ENCODE measurements around the gene VMP1. TPM values are rescaled to one million over a fixed set of nuclear protein-coding genes. Genes with fewer than 3 reads are reported as not detected.
A peak's percentile ranks its signal among the peaks of the same experiment; 100 is the strongest.
"Not testable (repeated sequence)": the region's sequence is repeated elsewhere in the genome, so short reads cannot be mapped to it uniquely, and the experiment has no call there.

VMP1 gene
- total RNA-seq, 2 donors from 2014 or later: 344 to 725 TPM

GRCh38 chr17:59778996-59779395 lies 71.5 kb downstream of the VMP1 start:
- peak overlapping the region; percentile 92 to 97 for H3K27ac Mint-ChIP-seq
- no peak for DNase-seq (ENCODE audit: low spot score in 2 of 2)
- ATAC-seq: peak; percentile 16 to 39
- H3K9me3 Mint-ChIP-seq: peaks cover 5% of the 10 kb centered on the region in 2 donors
- peaks cover 30 to 50% of the 10 kb centered on the region in 2 donors for H3K36me3 Mint-ChIP-seq

DNA sequence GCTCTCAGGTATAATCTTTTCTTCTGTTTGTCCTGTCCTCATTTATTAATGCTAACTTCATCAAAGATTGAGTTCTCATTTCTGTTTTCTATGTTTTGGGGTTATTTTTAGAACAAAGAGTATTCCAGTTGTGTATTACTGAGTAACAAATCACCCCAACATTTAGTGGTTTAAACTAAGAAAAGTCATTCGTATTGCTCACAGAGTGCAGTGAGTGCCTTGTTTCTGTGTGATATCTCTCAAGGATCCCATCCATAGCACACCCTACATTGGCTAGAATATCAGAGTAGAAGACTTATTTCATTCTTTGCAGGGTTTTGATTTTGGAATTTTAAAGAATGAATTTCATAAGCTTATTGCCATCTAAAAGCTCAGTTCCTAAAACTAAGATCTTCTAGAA lies 72.1 kb downstream of the VMP1 start:
- DNase-seq (ENCODE audit: low spot score in 2 of 2): no peak
- Mint-ChIP-seq H3K36me3 (peaks cover 30 to 50% of the 10 kb centered on the region in 2 donors), H3K27ac (peak overlapping the region; percentile 92 to 97), H3K9me3 (peaks cover 5% of the 10 kb centered on the region in 2 donors)
- peak; percentile 45 to 61 for ATAC-seq

GRCh38 chr17:59780548-59780947 lies 73.1 kb downstream of the VMP1 start:
- ATAC-seq; H3K9me3 Mint-ChIP-seq; DNase-seq (ENCODE audit: low spot score in 2 of 2): not testable (repeated sequence)
- Mint-ChIP-seq H3K27ac (peak overlapping the region; percentile 89 to 97), H3K36me3 (peaks cover 30 to 47% of the 10 kb centered on the region in 2 donors)

DNA sequence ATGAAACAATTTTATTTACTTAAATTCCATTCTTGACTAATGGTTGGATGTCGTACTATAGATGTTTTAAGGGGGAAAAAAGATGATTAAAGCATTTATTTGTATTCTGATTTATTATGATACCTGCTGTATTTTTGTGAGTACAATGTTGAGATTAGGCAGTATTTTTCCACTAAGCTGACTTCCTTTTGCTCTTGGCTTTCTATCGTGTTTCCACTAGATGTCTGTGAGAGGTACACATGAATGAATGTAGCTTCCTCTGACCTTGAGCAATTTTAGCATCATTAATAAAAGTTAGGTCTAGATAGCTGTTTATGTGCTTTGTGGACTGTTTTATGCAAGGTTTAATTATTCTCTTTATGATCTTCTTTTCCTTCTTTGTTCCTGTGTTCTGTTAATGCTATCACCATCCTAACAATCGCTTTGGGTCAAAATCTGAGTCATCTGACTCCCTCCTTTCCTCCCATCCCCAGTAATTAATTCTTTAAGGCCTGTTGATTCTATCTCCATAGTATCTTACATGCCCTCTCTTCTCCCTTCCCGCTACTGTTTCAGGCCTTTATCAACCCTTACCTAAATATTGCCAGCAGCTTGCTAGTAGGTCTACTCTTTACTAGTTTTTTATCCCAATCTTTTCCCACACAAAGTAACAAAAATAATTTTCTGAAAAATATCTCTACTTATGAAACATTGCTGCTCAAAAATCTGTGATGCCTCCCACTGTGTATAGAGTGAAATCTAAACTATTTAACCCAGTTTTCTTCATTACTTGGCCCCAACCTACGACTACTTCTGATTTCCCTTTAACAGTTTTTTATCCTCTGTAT lies 76.0 kb downstream of the VMP1 start:
- Mint-ChIP-seq H3K9me3 (no peaks in the 10 kb centered on the region), H3K36me3 (peaks cover 19 to 23% of the 10 kb centered on the region in 2 donors), H3K27ac (peak overlapping the region; percentile 99 to 100)
- ATAC-seq (no peak), DNase-seq (ENCODE audit: low spot score in 2 of 2) (no peak)

- Mint-ChIP-seq H3K9me3 (no peaks in the 10 kb centered on the region), H3K27ac (peak overlapping the region; percentile 99 to 100), H3K36me3 (peaks cover 7 to 21% of the 10 kb centered on the region in 2 donors)
- DNase-seq (ENCODE audit: low spot score in 2 of 2) (no peak), ATAC-seq (no peak)
Observed at GRCh38 chr17:59785091-59785799, 77.8 kb downstream of the VMP1 start.

DNA sequence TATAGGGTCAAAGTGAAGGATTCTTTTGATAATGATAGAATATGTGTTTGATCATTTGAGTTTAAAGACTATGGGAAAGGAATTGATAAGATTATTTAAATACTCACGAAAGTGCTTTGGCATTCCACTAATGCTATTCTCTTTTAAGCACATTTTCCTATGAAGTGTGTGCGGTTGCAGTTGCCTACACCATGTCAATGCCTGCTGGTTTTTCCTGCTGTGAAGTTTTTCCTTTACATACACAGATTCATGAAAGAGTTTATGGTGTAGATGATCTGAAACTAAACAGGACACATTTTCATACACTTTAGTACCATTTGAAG lies 78.7 kb downstream of the VMP1 start:
- no peak for ATAC-seq
- Mint-ChIP-seq H3K9me3 (no peaks in the 10 kb centered on the region), H3K36me3 (peaks cover 7 to 28% of the 10 kb centered on the region in 2 donors)

DNA sequence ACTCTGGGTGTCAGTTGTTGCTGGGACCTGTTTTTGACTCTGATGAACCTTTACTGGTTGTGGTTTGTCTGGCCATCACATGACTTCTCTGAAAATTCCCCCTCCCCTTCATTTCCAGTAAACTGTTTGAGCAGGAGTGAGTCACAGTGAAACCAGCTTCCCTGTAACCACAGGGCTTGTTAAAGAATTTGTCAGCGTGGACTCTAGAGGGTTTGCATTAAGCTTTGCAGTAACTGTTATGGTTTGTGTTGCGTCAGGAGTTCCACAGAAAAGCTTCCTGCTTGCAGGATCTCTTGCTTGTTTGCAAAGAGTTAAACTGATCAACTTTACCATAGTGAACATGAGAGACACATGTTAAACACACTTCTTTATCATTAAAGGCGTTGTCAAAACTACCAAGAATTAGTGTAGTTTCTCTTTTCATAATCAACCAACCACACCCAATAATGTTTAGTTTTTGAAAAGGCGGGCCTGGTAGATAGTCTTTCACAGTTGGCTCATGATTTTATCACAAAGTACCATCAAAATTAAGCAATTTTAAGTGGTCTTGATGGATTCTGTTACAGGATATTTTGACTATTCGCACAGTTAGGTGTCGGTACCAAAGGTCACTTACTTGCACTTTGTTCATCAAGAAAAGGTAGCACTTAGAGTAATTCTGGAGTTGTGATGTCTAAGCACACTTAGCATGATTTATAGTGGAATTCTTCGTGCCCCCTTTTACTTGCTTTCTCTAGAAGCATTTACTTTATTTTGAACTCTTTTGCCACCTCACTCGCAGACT lies 79.3 kb downstream of the VMP1 start:
- ATAC-seq (peak; percentile 84 to 90), DNase-seq (ENCODE audit: low spot score in 2 of 2) (peak; percentile 70 to 84)
- peak overlapping the region; percentile 99 to 100 for H3K27ac Mint-ChIP-seq
- peaks cover 9 to 32% of the 10 kb centered on the region in 2 donors for H3K36me3 Mint-ChIP-seq
- peaks cover 0 to 2% of the 10 kb centered on the region in 2 donors for H3K9me3 Mint-ChIP-seq

More for the DNA sequence above, 78.7 kb downstream of the VMP1 start:
- H3K27ac Mint-ChIP-seq: peak overlapping the region; percentile 99 to 100
- peak in 1 of 2 donors; percentile 48 for DNase-seq (ENCODE audit: low spot score in 2 of 2)

GRCh38 chr17:59789849-59790248 lies 82.4 kb downstream of the VMP1 start:
- ATAC-seq: not testable (repeated sequence)

GRCh38 chr17:59790418-59790817 lies 83.0 kb downstream of the VMP1 start:
- peaks cover 4 to 41% of the 10 kb centered on the region in 2 donors for H3K36me3 Mint-ChIP-seq
- not testable (repeated sequence) for H3K9me3 Mint-ChIP-seq; DNase-seq (ENCODE audit: low spot score in 2 of 2)

More at GRCh38 chr17:59789849-59790248, 82.4 kb downstream of the VMP1 start:
- Mint-ChIP-seq H3K36me3 (peaks cover 4 to 40% of the 10 kb centered on the region in 2 donors), H3K27ac (peak overlapping the region; percentile 96 to 100)
- H3K9me3 Mint-ChIP-seq; DNase-seq (ENCODE audit: low spot score in 2 of 2): not testable (repeated sequence)

DNA sequence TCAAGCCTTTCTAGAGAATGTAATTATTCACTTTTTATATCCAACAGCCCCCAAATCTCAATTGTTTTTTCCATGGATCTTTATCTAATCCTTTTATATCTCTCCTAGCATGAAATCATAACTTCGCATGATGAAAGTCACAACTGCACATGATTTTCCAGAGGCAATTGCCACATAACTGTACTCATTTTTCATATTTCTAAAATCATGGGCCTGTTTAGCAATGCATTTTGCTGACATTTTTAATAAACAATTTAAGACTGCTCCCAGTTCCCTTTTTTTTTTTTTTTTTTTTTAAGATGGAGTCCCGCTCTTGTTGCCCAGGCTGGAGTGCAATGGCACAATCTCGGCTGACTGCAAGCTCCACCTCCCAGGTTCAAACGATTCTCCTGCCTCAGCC lies 83.5 kb downstream of the VMP1 start:
- peak overlapping the region in 1 of 2 donors; percentile 68 for H3K27ac Mint-ChIP-seq
- H3K36me3 Mint-ChIP-seq: peaks cover 6 to 43% of the 10 kb centered on the region in 2 donors
- DNase-seq (ENCODE audit: low spot score in 2 of 2) (no peak), ATAC-seq (no peak)
- peaks cover 0 to 5% of the 10 kb centered on the region in 2 donors for H3K9me3 Mint-ChIP-seq

More at GRCh38 chr17:59790418-59790817, 83.0 kb downstream of the VMP1 start:
- peak overlapping the region; percentile 96 to 100 for H3K27ac Mint-ChIP-seq
- not testable (repeated sequence) for ATAC-seq

DNA sequence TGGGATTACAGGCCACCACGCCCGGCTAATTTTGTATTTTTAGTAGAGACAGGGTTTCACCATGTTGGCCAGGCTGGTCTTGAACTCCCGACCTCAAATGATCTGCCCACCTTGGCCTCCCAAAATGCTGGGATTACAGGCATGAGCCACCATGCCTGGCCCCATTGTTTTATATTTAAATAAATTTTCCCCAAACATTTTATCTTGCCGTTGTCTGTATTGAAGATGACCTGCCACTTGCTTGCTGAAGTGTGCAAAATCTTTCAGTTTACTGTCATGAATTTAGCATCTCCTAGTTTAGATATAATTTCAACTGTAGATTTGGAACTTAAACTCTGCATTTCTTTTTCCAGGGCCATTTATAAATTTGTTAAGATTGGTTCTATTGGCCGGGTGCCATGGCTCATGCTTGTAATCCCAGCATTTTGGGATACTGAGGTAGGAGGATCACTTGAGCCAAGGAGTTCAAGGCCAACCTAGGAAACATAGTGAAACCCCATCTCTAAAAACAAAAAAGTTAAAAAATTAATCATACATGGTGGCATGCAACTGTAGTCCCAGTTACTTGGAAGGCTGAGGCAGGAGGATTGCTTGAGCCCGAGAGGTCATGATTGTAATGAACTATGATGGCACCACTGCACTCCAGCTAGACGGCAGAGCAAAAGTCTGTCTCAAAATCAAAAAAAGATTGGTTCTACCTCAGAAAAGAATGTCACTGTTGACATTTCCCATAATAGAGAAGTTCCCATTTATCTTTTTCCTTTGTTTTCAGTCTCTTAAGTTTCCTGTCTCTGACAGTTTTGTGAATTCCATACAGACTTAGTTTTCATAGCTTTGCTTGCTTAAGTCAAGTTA lies 84.4 kb downstream of the VMP1 start:
- no peak for ATAC-seq
- DNase-seq (ENCODE audit: low spot score in 2 of 2): no peak
- Mint-ChIP-seq H3K27ac (peak overlapping the region; percentile 68 to 77), H3K36me3 (peaks cover 10 to 48% of the 10 kb centered on the region in 2 donors), H3K9me3 (peaks cover 0 to 5% of the 10 kb centered on the region in 2 donors)

DNA sequence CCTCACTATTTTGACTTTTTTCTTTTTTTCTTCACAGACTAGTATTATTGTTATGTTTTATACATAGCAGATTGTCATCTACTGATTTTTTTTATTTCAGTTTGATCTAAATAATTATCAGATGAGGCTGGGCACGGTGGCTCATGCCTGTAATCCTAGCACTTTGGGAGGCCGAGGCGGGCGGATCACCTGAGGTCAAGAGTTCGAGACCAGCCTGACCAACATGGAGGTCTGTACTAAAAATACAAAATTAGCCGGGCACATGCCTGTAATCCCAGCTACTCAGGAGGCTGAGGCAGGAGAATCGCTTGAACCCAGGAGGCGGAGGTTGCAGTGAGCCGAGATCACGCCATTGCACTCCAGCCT lies 85.0 kb downstream of the VMP1 start:
- not testable (repeated sequence) for DNase-seq (ENCODE audit: low spot score in 2 of 2); ATAC-seq; H3K9me3 Mint-ChIP-seq; H3K27ac Mint-ChIP-seq
- H3K36me3 Mint-ChIP-seq: peaks cover 10 to 43% of the 10 kb centered on the region in 2 donors

DNA sequence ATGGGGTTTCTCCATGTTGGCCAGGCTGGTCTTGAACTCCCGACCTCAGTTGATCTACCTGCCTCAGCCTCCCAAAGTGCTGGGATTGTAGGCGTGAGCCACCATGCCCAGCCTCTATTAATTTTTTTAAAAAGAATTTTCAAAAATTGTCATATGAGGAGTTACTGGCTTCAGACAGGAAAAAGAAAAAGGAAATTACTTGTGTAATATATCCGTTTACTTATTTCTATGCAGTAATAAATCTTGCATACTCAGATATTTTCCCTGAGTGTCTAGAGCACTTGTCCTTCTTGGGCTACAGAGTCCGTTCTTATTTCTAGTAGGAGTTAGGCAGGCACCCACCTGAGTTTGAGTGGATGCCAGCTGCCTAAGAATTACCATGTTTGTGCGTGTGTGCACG lies 85.8 kb downstream of the VMP1 start:
- H3K9me3 Mint-ChIP-seq: peaks cover 0 to 5% of the 10 kb centered on the region in 2 donors
- H3K27ac Mint-ChIP-seq: no peak overlapping the region
- no peak for DNase-seq (ENCODE audit: low spot score in 2 of 2)
- no peak for ATAC-seq
- H3K36me3 Mint-ChIP-seq: peaks cover 10 to 46% of the 10 kb centered on the region in 2 donors

- ATAC-seq: no peak
Observed at GRCh38 chr17:59796138-59796537, 88.7 kb downstream of the VMP1 start.

DNA sequence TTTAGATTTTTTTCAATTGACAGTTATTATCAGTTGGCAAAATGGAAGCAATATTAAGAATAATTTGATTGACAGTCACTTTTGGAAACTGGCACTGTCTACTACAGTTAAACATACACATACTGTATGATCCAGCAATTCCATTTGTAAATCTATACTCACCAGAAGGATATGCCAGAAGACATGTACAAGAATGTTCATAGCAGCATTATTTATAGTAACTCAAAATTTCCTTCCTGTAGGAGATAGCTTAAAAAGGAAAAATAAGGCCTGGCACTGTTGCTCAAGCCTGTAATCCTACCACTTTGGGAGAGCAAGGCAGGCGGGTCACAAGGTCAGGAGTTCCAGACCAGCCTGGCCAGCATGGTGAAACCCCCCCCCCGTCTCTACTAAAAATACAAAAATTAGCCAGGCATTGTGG lies 89.3 kb downstream of the VMP1 start:
- H3K36me3 Mint-ChIP-seq: peaks cover 8 to 29% of the 10 kb centered on the region in 2 donors
- no peak for DNase-seq (ENCODE audit: low spot score in 2 of 2)
- no peak overlapping the region for H3K27ac Mint-ChIP-seq
- H3K9me3 Mint-ChIP-seq: peaks cover 0 to 3% of the 10 kb centered on the region in 2 donors
- ATAC-seq: no peak

More at GRCh38 chr17:59796138-59796537, 88.7 kb downstream of the VMP1 start:
- DNase-seq (ENCODE audit: low spot score in 2 of 2): no peak
- H3K36me3 Mint-ChIP-seq: peaks cover 10 to 34% of the 10 kb centered on the region in 2 donors
- H3K27ac Mint-ChIP-seq: peak overlapping the region in 1 of 2 donors; percentile 36
- peaks cover 0 to 5% of the 10 kb centered on the region in 2 donors for H3K9me3 Mint-ChIP-seq
